Ovary (tissue), 3 donors: Measurements from ENCODE around the gene GDPGP1.

Experiments used
- EP300 ChIP-seq: sonication (generic); formaldehyde crosslinking; IDR thresholded peaks from one replicate; pipeline ENCODE4 v1.6.1; 2017; ENCODE audit warnings: antibody characterized with exemption
- POLR2A ChIP-seq: fragments of 450-650 bp; IDR thresholded peaks from one replicate; pipeline ENCODE4 v1.6.1; 2017; ENCODE audit warnings: antibody characterized with exemption, mild to moderate bottlenecking, moderate library complexity
- TF ChIP-seq, protein P1 (sequence below), 3 donors: fragments of 450-650 bp in 2 of 3; fragments of 200-600 bp in 1 of 3; IDR thresholded peaks; one replicate each; pipeline versions ENCODE4 v1.5.1 to v1.8.0; 2016 to 2022; ENCODE audit warnings: antibody characterized with exemption in 3 of 3, mild to moderate bottlenecking in 1 of 3
- donor health status: DM: no; HTN: no; CAD: no.

DNA sequence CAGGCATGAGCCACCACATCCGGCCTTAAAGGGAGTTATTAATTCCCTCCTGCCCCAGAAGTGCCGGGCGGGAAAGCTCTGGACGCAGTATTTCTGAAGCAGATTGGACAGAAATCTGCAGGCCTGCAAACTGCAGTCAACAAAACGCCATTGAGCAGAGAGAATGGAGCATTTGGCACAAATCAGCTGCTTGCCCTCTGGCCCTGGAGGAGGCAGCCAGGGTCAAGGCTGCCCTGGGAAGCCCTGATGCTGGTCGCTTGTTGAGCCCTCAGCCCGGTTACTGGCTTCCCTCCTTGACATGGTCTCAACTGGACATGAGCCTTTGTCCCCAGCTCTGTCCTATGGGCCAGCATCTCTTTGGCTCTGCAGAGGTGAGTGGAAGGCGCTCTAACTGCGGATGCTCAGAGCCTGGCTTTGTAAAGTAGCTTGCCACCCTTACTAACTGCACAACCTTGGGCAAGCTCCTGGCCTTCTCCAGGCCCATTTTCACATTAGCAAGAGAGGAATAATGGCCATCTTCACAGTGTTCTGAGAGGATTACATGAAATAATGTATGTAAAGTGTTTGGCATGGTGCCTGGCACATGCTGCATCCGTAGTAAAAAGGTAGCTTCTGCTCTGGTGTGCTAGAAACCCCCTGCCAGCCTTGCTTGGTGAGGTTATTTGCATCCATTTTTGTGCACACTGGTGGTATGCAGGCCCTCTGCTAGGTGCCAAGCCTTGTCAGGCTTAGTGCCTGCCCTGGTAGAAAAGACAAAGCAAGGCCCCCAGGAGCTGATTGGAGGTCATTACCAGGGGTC lies 28.8 kb upstream of the GDPGP1 start:
- TF ChIP-seq, protein P1, sequence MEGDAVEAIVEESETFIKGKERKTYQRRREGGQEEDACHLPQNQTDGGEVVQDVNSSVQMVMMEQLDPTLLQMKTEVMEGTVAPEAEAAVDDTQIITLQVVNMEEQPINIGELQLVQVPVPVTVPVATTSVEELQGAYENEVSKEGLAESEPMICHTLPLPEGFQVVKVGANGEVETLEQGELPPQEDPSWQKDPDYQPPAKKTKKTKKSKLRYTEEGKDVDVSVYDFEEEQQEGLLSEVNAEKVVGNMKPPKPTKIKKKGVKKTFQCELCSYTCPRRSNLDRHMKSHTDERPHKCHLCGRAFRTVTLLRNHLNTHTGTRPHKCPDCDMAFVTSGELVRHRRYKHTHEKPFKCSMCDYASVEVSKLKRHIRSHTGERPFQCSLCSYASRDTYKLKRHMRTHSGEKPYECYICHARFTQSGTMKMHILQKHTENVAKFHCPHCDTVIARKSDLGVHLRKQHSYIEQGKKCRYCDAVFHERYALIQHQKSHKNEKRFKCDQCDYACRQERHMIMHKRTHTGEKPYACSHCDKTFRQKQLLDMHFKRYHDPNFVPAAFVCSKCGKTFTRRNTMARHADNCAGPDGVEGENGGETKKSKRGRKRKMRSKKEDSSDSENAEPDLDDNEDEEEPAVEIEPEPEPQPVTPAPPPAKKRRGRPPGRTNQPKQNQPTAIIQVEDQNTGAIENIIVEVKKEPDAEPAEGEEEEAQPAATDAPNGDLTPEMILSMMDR (IDR thresholded peaks at IDR 0.05) = no peak
- TF ChIP-seq POLR2A (no peak), EP300 (no peak)
